HUES48 (cell line): ENCODE results near the gene PCBP3.
"Not testable (repeated sequence)": the region's sequence is repeated elsewhere in the genome, so short reads cannot be mapped to it uniquely, and the experiment has no call there.

Experiments
- H3K27ac ChIP-seq: one replicate; pipeline ENCODE4 v1.7.0; 2013; ENCODE audit warnings: low read depth, low read length, inconsistent platforms
- H3K27me3 ChIP-seq: 2 replicates; pipeline ENCODE4 v1.6.1; 2013; ENCODE audit warnings: mild to moderate bottlenecking, low read length; ENCODE audit not compliant: control insufficient read depth, insufficient read depth
- H3K36me3 ChIP-seq: 2 replicates; pipeline ENCODE4 v1.6.1; 2013; ENCODE audit warnings: low read length; ENCODE audit not compliant: control insufficient read depth, insufficient read depth
- H3K4me1 ChIP-seq: 2 replicates; pipeline ENCODE4 v1.6.1; 2013; ENCODE audit warnings: mild to moderate bottlenecking, low read length; ENCODE audit not compliant: control insufficient read depth, insufficient read depth
- H3K4me3 ChIP-seq: 2 replicates; pipeline ENCODE4 v1.5.1; 2013; ENCODE audit warnings: mild to moderate bottlenecking, low read depth, low read length
- H3K9ac ChIP-seq: 2 replicates; pipeline ENCODE4 v1.6.1; 2013; ENCODE audit warnings: mild to moderate bottlenecking, low read depth, low read length, moderate library complexity
- H3K9me3 ChIP-seq: 2 replicates; pipeline ENCODE4 v1.6.1; 2013; ENCODE audit warnings: low read length; ENCODE audit not compliant: control insufficient read depth, insufficient read depth

Gene PCBP3

DNA sequence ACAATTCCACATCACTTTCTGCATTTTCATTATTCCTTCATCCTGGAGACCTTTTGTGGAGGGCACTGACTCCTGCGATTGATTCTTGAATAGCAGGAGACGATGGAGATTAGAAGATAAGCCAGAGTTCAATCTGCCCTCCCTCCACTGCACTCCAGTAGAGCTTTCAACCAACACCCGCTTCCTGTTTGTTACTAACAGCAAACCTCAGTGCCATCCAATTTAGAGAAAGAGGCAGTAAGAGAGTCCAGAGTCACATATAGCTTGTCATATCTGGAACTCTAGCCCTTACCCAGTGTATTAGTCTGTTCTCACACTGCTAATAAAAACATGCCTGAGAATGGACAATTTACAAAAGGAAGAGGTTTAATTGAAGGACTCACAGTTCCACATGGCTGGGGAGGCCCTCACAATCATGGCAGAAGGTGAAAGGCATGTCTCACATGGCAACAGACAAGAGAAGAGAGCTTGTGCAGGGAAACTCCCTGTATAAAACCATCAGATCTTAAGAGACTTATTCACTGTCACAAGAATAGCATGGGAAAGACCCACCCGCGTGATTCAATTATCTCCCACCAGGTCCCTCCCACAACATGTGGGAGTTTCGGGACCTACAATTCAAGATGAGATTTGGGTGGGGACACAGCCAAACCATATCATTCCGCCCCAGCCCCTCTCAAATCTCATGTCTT lies 55.9 kb downstream of the PCBP3 start:
- Histone ChIP-seq H3K27ac (no peak overlapping the region), H3K9me3 (no peaks in the 10 kb centered on the region), H3K36me3 (no peaks in the 10 kb centered on the region), H3K4me1 (no peaks in the 10 kb centered on the region), H3K9ac (no peak overlapping the region), H3K4me3 (no peak overlapping the region), H3K27me3 (no peaks in the 10 kb centered on the region)

DNA sequence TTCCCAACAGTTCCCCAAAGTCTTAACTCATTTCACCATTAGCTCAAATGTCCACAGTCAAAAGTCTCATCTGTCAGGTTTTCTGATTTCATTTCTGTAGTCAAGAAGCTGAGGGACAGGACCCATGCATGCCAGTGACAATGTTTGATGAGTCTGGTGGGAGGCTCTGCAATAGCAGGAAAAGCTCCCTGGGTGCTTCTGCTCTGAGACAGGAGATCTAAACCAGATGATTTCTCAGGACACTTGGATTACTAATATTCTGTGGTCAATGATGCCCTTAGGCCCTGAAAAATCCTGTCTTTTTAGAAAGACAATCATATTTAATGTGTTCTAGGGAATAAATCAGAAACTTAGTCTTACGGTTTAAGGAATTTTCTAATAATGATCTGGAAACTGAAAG lies 56.4 kb downstream of the PCBP3 start:
- Histone ChIP-seq H3K27ac (no peak overlapping the region), H3K9me3 (no peaks in the 10 kb centered on the region), H3K9ac (no peak overlapping the region), H3K4me3 (no peak overlapping the region), H3K36me3 (no peaks in the 10 kb centered on the region), H3K4me1 (no peaks in the 10 kb centered on the region), H3K27me3 (no peaks in the 10 kb centered on the region)

DNA sequence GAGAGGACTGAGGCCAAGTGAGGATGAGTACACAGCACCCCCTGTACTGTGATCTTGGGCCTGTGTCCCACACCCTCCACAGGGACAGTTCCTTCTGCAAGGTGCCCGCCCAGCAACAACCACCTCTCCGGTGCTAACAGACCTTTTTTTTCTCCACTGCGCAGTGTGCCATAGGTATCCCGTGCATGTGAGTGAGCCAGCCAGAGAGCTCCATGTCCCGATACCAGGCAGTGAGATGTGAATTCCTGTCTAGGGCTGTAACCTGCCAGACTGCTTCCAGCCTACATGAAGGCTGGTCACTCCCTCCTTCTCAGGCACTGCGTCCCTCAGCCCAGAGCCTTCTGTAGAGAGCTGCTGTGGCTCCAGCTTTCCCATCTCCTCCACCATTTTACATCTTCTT lies 56.9 kb downstream of the PCBP3 start:
- Histone ChIP-seq H3K9me3 (no peaks in the 10 kb centered on the region), H3K9ac (no peak overlapping the region), H3K4me1 (no peaks in the 10 kb centered on the region), H3K27ac (no peak overlapping the region), H3K36me3 (no peaks in the 10 kb centered on the region), H3K4me3 (no peak overlapping the region), H3K27me3 (no peaks in the 10 kb centered on the region)

DNA sequence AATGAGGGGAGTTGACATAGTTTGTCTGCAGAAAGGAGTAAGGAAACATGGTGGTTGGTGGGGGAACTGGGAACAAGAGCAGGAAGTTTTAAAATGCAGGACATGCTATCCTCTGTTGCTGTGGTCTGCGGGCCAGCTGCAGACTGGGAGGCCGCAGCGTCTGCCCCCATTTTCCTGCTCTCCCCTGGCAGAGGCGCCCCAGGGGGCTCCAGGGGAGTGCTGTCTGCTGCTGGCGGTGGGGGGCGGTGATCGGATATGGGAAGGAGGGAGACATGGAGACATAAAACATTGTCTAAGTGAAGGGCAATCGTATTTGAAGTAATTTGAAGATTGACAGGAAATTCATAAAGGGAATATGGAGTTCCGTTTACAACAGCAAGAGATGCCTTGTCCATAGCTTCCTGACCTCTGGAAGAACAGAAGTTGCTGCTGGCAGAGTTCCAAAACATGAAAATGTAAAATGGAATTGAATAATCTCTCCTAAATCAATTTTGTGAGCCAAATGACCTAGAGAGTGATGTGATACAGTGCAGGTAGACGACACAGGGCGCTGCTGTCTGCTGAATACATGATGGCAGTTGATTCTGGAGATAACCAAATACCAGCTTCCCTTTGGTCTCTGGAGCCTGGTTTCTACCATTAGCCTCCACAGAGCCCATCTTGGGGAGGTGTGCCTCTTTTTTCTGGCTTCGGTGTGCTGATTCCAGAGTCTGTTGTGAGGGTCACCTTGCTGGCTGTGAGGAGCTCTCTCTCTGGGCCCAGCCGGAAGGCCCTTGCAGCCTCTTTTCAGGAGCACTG lies 61.0 kb downstream of the PCBP3 start:
- Histone ChIP-seq H3K27me3 (no peaks in the 10 kb centered on the region), H3K36me3 (no peaks in the 10 kb centered on the region), H3K9me3 (no peaks in the 10 kb centered on the region), H3K27ac (no peak overlapping the region), H3K4me3 (no peak overlapping the region), H3K4me1 (no peaks in the 10 kb centered on the region), H3K9ac (no peak overlapping the region)

DNA sequence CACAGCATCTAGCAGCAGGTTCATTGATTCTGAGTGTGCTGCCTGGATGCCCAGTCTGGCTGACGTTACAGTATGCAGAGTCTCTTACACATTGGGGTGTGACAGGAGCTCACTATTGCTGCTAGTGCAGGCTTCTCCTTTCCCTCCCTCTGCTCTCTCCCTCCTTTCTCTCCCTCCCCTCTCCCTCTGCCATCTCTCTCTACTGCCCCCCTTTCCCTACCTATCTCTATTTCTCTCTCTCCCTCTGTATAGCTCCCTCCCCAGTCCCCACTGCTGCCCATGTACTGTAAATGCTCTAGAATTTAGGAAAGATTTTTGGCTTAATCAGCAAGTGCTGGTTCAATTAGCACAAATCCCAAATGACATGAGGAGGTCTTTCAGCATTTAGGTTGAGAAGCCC lies 62.8 kb downstream of the PCBP3 start:
- no peak overlapping the region for H3K9ac ChIP-seq
- no peaks in the 10 kb centered on the region for H3K4me1 ChIP-seq
- H3K4me3 ChIP-seq = no peak overlapping the region
- no peaks in the 10 kb centered on the region for H3K9me3 ChIP-seq
- H3K27ac ChIP-seq = no peak overlapping the region
- no peaks in the 10 kb centered on the region for H3K27me3 ChIP-seq
- H3K36me3 ChIP-seq = no peaks in the 10 kb centered on the region

DNA sequence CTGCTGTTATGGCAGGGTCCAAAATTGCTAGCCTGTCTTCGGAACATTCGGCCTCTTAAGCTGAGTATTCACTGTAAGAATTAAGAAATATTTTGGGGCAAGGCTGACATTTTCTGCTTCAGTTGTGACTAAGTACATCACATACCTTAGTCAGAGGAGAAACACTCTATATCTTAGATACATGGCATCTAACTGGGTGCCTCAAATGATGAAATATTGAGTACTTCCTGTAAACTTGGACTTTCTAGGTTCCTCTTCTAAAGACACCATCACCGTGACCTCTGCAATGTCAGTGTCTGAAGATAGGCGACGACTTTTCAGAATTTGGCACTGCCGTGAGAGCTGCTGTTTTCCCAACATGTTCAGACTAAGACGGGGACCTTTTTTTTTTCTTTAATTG lies 65.6 kb downstream of the PCBP3 start:
- no peak overlapping the region for H3K9ac ChIP-seq
- no peak overlapping the region for H3K27ac ChIP-seq
- H3K36me3 ChIP-seq = no peaks in the 10 kb centered on the region
- H3K4me1 ChIP-seq = no peaks in the 10 kb centered on the region
- H3K9me3 ChIP-seq = no peaks in the 10 kb centered on the region
- no peak overlapping the region for H3K4me3 ChIP-seq
- H3K27me3 ChIP-seq = no peaks in the 10 kb centered on the region

DNA sequence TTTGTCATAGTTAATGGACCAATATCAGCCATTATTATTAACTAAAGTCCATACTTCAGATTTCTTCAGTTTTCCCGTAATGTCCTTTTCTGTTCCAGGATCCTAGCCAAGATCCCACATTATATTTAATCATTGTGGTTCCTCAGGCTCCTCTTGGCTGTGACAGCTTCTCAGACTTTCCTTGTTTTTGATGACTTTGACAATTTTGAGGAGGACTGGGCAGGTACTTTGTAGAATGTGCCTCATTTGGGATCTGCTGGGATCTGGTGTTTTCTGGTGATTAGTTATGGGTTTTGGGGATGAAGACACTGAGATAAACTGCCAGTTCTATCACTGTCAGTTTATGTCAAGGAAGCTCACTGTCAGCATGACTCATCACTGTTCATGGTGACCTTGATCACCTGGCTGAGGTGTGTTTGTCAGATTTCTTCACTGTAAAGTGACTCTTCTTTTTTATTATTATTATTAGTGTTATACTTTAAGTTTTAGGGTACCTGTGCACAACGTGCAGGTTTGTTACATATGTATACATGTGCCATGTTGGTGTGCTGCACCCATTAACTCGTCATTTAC lies 66.3 kb downstream of the PCBP3 start:
- no peaks in the 10 kb centered on the region for H3K36me3 ChIP-seq
- no peaks in the 10 kb centered on the region for H3K27me3 ChIP-seq
- H3K4me1 ChIP-seq = no peaks in the 10 kb centered on the region
- H3K27ac ChIP-seq = no peak overlapping the region
- no peak overlapping the region for H3K9ac ChIP-seq
- H3K9me3 ChIP-seq = no peaks in the 10 kb centered on the region
- H3K4me3 ChIP-seq = no peak overlapping the region

DNA sequence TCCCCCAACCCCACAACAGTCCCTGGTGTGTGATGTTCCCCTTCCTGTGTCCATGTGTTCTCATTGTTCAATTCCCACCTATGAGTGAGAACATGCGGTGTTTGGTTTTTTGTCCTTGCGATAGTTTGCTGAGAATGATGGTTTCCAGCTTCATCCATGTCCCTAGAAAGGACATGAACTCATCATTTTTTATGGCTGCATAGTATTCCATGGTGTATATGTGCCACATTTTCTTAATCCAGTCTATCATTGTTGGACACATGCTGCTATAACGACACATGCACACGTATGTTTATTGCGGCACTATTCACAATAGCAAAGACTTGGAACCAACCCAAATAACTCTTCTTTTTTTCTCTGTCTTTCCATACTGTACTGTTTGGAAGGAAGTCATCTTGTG lies 66.8 kb downstream of the PCBP3 start:
- not testable (repeated sequence) for H3K4me3 ChIP-seq, H3K9me3 ChIP-seq, H3K36me3 ChIP-seq, H3K27me3 ChIP-seq, H3K4me1 ChIP-seq, H3K9ac ChIP-seq, H3K27ac ChIP-seq

DNA sequence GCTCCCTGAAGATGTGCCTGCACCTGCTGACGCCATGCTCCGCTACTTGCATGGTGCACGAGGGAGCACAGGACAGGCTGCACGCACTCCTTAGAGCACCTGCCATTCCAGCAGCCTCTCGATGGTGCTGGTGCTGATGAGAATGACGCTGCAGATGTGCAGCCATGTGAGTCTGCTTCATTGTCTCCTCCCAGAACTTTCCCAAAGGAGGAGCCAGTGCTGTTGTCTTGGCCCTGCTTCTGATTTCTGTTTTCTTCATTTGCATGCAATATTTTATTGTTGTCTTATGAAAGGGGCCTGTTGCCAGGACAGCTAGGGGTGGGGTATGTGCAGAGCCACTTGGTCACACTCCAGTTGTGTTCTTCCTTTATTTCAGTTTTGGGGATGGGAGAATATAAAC lies 70.1 kb downstream of the PCBP3 start:
- Histone ChIP-seq H3K9me3 (no peaks in the 10 kb centered on the region), H3K27me3 (no peaks in the 10 kb centered on the region)

DNA sequence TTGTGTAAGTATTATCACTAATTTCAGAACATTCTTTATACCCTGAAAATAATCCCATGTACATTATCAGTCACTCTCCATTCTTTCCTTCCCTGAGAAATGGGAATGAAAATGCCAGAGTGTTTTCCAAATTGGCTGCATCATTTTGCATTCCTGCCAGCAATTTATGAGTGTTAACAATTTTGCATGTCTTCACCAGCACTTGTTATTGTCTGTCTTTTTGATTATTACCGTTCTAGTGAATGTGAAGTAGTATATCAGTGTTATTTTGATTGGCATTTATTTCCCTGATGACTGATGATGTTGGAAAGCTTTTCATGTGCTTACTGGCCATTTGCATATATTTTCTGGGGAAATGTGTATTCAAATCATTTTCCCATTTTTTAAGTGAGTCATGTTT lies 71.9 kb downstream of the PCBP3 start:
- H3K27me3 ChIP-seq = no peaks in the 10 kb centered on the region

More for the DNA sequence above, 70.1 kb downstream of the PCBP3 start:
- no peak overlapping the region for H3K4me3 ChIP-seq
- H3K36me3 ChIP-seq = no peaks in the 10 kb centered on the region
- H3K9ac ChIP-seq = no peak overlapping the region
- no peaks in the 10 kb centered on the region for H3K4me1 ChIP-seq
- no peak overlapping the region for H3K27ac ChIP-seq

DNA sequence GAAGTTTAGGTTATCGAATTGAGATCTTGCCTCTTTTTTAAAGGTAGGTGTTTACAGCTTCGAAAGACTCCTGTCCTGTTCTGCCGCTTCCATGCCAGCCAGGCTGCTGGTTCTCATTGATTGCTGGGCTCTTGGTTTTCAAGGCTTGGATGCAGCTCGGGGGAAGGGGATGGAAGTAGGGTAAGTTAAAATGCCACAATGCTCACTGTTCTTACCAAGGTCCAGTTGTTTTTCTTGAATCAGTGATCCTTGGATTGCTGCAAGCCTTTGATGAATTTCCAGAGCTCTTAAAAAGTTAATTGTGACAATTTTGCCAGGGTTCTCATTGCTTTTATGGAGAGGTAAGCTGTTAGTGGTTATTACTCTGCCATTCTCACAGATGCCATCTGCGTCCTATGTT lies 74.9 kb downstream of the PCBP3 start:
- Histone ChIP-seq H3K4me3 (no peak overlapping the region), H3K27ac (no peak overlapping the region), H3K9me3 (no peaks in the 10 kb centered on the region), H3K4me1 (no peaks in the 10 kb centered on the region), H3K9ac (no peak overlapping the region), H3K36me3 (no peaks in the 10 kb centered on the region), H3K27me3 (no peaks in the 10 kb centered on the region)

More for the DNA sequence above, 71.9 kb downstream of the PCBP3 start:
- no peak overlapping the region for H3K9ac ChIP-seq
- H3K9me3 ChIP-seq = no peaks in the 10 kb centered on the region
- H3K36me3 ChIP-seq = no peaks in the 10 kb centered on the region
- H3K4me3 ChIP-seq = no peak overlapping the region
- no peaks in the 10 kb centered on the region for H3K4me1 ChIP-seq
- H3K27ac ChIP-seq = no peak overlapping the region
